DND-41 (cell line): ENCODE measurements around the gene IL6R.
"Not testable (repeated sequence)": the region's sequence is repeated elsewhere in the genome, so short reads cannot be mapped to it uniquely, and the experiment has no call there.

Source experiments
- ATAC-seq: fragments of 200-7000 bp; cut with Tn5 transposase; 3 replicates; pipeline ENCODE4 v1.9.1; 2021; ENCODE audit warnings: low read depth; ENCODE audit not compliant: insufficient read depth
- DNase-seq: peaks from one replicate; pipeline ENCODE4 v3.0.0-alpha.2; 2020
- H2AFZ ChIP-seq: 2 replicates; pipeline ENCODE4 v1.6.0; 2012; ENCODE audit warnings: low read depth, low read length
- H3K27ac ChIP-seq: 2 replicates; pipeline ENCODE4 v1.5.1; 2012; ENCODE audit warnings: low read length, inconsistent platforms
- H3K27me3 ChIP-seq: fragments of 200-600 bp; sonication (generic); 2 replicates; pipeline ENCODE4 v1.6.0; 2012; ENCODE audit warnings: low read length, mild to moderate bottlenecking, inconsistent platforms; ENCODE audit not compliant: insufficient read depth, poor library complexity
- H3K36me3 ChIP-seq: 2 replicates; pipeline ENCODE4 v1.5.1; 2012; ENCODE audit warnings: low read length, inconsistent platforms; ENCODE audit not compliant: insufficient read depth
- H3K4me1 ChIP-seq: 2 replicates; pipeline ENCODE4 v1.5.1; 2012; ENCODE audit warnings: mild to moderate bottlenecking, low read length; ENCODE audit not compliant: insufficient read depth
- H3K4me2 ChIP-seq: 2 replicates; pipeline ENCODE4 v1.6.0; 2012; ENCODE audit warnings: mild to moderate bottlenecking, moderate library complexity, low read length, inconsistent platforms; ENCODE audit not compliant: insufficient read depth
- H3K4me3 ChIP-seq, 2 experiments: fragments of 200-600 bp in 1 of 2; shearing (Covaris generic) in 1 of 2; 2 replicates each; pipeline ENCODE4 v1.5.1; 2012 to 2016; ENCODE audit warnings: inconsistent platforms in 2 of 2, low read length in 2 of 2, mild to moderate bottlenecking in 2 of 2, low read depth in 1 of 2, moderate library complexity in 1 of 2
- H3K79me2 ChIP-seq: 2 replicates; pipeline ENCODE4 v1.6.0; 2012; ENCODE audit warnings: low read length, inconsistent platforms; ENCODE audit not compliant: insufficient read depth
- H3K9ac ChIP-seq: 2 replicates; pipeline ENCODE4 v1.6.0; 2012; ENCODE audit warnings: low read depth, mild to moderate bottlenecking, inconsistent platforms, low read length, moderate library complexity
- H3K9me3 ChIP-seq: 2 replicates; pipeline ENCODE4 v1.5.1; 2012; ENCODE audit warnings: low read length, moderate library complexity, mild to moderate bottlenecking, inconsistent platforms; ENCODE audit not compliant: insufficient read depth, severe bottlenecking
- H4K20me1 ChIP-seq: 2 replicates; pipeline ENCODE4 v1.6.0; 2012; ENCODE audit warnings: low read length; ENCODE audit not compliant: insufficient read depth
- EZH2 ChIP-seq: IDR thresholded peaks from 3 replicates; pipeline ENCODE4 v1.6.1; 2012; ENCODE audit warnings: borderline replicate concordance, low read depth, mild to moderate bottlenecking, moderate library complexity, low read length, inconsistent platforms; ENCODE audit not compliant: severe bottlenecking
- TF ChIP-seq, protein P1 (sequence below): IDR thresholded peaks from 2 replicates; pipeline ENCODE4 v1.5.1; 2012; ENCODE audit warnings: borderline replicate concordance, low read length, moderate library complexity, mild to moderate bottlenecking; ENCODE audit not compliant: poor library complexity, severe bottlenecking; ENCODE audit errors: extremely low read depth

IL6R gene

DNA sequence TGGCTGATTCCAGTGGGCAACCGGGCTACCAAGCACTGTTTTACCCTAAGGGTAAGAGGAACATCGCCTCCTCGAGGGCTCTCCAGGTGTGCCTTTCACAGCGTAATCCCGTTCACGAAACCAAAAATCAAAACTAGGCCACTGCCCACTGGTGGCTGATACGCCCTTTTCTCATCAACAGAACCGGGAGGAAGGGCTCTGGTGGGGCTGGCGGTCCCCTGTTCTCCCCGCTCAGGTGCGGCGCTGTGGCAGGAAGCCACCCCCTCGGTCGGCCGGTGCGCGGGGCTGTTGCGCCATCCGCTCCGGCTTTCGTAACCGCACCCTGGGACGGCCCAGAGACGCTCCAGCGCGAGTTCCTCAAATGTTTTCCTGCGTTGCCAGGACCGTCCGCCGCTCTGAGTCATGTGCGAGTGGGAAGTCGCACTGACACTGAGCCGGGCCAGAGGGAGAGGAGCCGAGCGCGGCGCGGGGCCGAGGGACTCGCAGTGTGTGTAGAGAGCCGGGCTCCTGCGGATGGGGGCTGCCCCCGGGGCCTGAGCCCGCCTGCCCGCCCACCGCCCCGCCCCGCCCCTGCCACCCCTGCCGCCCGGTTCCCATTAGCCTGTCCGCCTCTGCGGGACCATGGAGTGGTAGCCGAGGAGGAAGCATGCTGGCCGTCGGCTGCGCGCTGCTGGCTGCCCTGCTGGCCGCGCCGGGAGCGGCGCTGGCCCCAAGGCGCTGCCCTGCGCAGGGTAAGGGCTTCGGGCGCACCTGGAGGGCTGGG lies at the start of gene IL6R:
Gene IL6R (plus strand): TSS at position 360 of the 763 bp plus-strand sequence. CDS start 287 bp downstream, at position 647.
- H3K9ac ChIP-seq: no peak within 1 kb of the TSS
- H3K4me2 ChIP-seq: peak within 1 kb of the TSS; percentile 44; the same call in 1 of the 2 replicates
- H3K4me1 ChIP-seq: peaks cover 17% of the 10 kb centered on the region
- H3K27ac ChIP-seq: no peak within 1 kb of the TSS
- no peaks in the 10 kb centered on the region for H3K9me3 ChIP-seq
- H3K27me3 ChIP-seq: peaks cover 74% of the 10 kb centered on the region
- peaks cover 25% of the 10 kb centered on the region; the same call in 1 of the 2 replicates for H4K20me1 ChIP-seq
- H3K36me3 ChIP-seq: no peaks in the 10 kb centered on the region
- H3K4me3 ChIP-seq: no peak within 1 kb of the TSS
- H2AFZ ChIP-seq: no peak within 1 kb of the TSS
- ATAC-seq (peak; percentile 46; the same call in 2 of the 3 replicates), DNase-seq (peak; percentile 39)
- no peaks in the 10 kb centered on the region for H3K79me2 ChIP-seq
- TF ChIP-seq, protein P1, sequence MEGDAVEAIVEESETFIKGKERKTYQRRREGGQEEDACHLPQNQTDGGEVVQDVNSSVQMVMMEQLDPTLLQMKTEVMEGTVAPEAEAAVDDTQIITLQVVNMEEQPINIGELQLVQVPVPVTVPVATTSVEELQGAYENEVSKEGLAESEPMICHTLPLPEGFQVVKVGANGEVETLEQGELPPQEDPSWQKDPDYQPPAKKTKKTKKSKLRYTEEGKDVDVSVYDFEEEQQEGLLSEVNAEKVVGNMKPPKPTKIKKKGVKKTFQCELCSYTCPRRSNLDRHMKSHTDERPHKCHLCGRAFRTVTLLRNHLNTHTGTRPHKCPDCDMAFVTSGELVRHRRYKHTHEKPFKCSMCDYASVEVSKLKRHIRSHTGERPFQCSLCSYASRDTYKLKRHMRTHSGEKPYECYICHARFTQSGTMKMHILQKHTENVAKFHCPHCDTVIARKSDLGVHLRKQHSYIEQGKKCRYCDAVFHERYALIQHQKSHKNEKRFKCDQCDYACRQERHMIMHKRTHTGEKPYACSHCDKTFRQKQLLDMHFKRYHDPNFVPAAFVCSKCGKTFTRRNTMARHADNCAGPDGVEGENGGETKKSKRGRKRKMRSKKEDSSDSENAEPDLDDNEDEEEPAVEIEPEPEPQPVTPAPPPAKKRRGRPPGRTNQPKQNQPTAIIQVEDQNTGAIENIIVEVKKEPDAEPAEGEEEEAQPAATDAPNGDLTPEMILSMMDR: peak; percentile 21
- peak; percentile 95 for TF ChIP-seq EZH2

DNA sequence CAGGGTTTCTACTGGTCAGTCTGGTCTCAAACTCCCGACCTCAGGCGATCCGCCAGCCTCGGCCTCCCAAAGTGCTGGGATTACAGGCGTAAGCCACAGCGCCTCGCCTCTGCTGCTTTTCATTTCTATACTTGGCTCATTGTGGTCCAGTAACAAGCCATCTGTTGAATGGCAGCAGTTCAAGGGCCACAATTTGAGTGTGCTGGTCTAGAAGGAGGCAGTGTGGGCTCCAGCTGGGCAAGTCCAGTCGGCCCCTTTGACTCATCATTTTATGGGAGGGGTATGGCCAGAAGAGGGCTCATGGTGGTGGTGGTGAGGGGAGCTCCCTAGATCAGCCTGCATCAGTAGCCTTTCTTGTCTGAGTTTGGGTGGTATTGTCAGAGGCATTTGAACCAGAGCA lies 46.6 kb upstream of the IL6R start:
- H3K4me3 ChIP-seq: no peak overlapping the region
- DNase-seq: no peak
- no peak overlapping the region for H3K4me2 ChIP-seq
- H4K20me1 ChIP-seq: no peaks in the 10 kb centered on the region
- no peaks in the 10 kb centered on the region for H3K4me1 ChIP-seq
- no peak for ATAC-seq
- H3K9me3 ChIP-seq: no peaks in the 10 kb centered on the region
- H2AFZ ChIP-seq: no peak overlapping the region
- H3K27me3 ChIP-seq: peaks cover 15% of the 10 kb centered on the region
- TF ChIP-seq EZH2: no peak
- TF ChIP-seq, protein P1: no peak
- H3K36me3 ChIP-seq: no peaks in the 10 kb centered on the region
- no peak overlapping the region for H3K27ac ChIP-seq
- no peaks in the 10 kb centered on the region for H3K79me2 ChIP-seq
- H3K9ac ChIP-seq: no peak overlapping the region

DNA sequence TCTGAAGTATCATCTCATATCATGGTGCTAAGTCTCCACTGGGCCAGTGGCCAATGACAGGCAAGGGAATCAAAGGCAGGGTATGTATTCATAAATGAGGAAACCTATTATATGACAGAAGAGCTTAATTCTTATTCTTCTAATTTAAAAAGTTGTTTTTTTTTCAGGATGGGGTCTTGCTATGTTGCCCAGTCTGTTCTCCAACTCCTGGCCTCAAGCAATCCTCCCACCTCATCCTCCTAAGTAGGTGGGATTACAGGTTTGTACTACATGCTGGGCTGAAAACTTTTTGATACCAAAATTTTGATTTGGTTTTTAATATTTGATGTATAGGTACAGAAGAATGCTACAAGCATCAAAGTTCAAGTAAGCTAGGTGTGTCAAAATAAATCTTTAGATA lies 44.9 kb upstream of the IL6R start:
- H3K27me3 ChIP-seq: peaks cover 3% of the 10 kb centered on the region
- no peak overlapping the region for H3K27ac ChIP-seq
- H3K4me1 ChIP-seq: no peaks in the 10 kb centered on the region
- H3K4me2 ChIP-seq: no peak overlapping the region
- H2AFZ ChIP-seq: no peak overlapping the region
- no peaks in the 10 kb centered on the region for H3K79me2 ChIP-seq
- ATAC-seq (no peak), DNase-seq (no peak)
- no peaks in the 10 kb centered on the region for H3K36me3 ChIP-seq
- H3K9me3 ChIP-seq: no peaks in the 10 kb centered on the region
- TF ChIP-seq EZH2: no peak
- TF ChIP-seq, protein P1: no peak
- no peak overlapping the region for H3K4me3 ChIP-seq
- H4K20me1 ChIP-seq: no peaks in the 10 kb centered on the region
- H3K9ac ChIP-seq: no peak overlapping the region

DNA sequence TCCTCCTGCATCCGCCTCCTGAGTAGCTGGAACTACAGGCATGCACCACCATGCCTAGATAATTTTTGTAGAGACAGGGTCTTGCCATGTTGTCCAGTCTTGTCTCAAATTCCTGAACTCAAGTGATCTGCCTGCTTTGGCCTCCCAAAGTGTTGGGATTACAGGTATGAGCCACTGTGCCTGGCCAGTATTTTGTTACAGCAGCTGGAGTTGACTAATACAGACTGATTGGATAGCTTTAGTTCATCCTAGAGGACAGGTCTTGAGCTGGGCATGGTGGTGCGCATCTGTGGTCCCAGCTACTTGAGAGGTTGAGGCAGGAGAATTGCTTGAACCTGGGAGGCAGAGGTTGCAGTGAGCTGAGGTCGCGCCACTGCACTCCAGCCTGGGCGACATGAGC lies 44.3 kb upstream of the IL6R start:
- not testable (repeated sequence) for ATAC-seq, H3K9me3 ChIP-seq, H3K79me2 ChIP-seq, H3K27ac ChIP-seq, DNase-seq, H3K4me1 ChIP-seq, H3K4me3 ChIP-seq, H3K9ac ChIP-seq, H3K36me3 ChIP-seq, H4K20me1 ChIP-seq, H3K4me2 ChIP-seq, H3K27me3 ChIP-seq, H2AFZ ChIP-seq
